Stimulated activated CD8-positive, alpha-beta memory T cell treated with anti-CD3 and anti-CD28 coated beads, Interleukin-4, amount 100 ng/mL, for 48 hours (primary cell): ENCODE data around the gene GCC2.
"Not testable (repeated sequence)": the region's sequence is repeated elsewhere in the genome, so short reads cannot be mapped to it uniquely, and the experiment has no call there.

Experiments
- DNase-seq: peaks from one replicate; pipeline ENCODE4 v3.0.0-alpha.2; 2020

GCC2 gene, protein sequence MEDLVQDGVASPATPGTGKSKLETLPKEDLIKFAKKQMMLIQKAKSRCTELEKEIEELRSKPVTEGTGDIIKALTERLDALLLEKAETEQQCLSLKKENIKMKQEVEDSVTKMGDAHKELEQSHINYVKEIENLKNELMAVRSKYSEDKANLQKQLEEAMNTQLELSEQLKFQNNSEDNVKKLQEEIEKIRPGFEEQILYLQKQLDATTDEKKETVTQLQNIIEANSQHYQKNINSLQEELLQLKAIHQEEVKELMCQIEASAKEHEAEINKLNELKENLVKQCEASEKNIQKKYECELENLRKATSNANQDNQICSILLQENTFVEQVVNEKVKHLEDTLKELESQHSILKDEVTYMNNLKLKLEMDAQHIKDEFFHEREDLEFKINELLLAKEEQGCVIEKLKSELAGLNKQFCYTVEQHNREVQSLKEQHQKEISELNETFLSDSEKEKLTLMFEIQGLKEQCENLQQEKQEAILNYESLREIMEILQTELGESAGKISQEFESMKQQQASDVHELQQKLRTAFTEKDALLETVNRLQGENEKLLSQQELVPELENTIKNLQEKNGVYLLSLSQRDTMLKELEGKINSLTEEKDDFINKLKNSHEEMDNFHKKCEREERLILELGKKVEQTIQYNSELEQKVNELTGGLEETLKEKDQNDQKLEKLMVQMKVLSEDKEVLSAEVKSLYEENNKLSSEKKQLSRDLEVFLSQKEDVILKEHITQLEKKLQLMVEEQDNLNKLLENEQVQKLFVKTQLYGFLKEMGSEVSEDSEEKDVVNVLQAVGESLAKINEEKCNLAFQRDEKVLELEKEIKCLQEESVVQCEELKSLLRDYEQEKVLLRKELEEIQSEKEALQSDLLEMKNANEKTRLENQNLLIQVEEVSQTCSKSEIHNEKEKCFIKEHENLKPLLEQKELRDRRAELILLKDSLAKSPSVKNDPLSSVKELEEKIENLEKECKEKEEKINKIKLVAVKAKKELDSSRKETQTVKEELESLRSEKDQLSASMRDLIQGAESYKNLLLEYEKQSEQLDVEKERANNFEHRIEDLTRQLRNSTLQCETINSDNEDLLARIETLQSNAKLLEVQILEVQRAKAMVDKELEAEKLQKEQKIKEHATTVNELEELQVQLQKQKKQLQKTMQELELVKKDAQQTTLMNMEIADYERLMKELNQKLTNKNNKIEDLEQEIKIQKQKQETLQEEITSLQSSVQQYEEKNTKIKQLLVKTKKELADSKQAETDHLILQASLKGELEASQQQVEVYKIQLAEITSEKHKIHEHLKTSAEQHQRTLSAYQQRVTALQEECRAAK (N-terminal part only)

GRCh38 chr2:108448678-108449409, at the start of gene GCC2:
GCC2 (plus strand) TSS chr2:108449206; CDS start chr2:108449275, 69 bp downstream.
- DNase-seq, result peak; percentile 96

GRCh38 chr2:108399479-108399878, 49.5 kb upstream of the GCC2 start:
- no peak for DNase-seq

DNA sequence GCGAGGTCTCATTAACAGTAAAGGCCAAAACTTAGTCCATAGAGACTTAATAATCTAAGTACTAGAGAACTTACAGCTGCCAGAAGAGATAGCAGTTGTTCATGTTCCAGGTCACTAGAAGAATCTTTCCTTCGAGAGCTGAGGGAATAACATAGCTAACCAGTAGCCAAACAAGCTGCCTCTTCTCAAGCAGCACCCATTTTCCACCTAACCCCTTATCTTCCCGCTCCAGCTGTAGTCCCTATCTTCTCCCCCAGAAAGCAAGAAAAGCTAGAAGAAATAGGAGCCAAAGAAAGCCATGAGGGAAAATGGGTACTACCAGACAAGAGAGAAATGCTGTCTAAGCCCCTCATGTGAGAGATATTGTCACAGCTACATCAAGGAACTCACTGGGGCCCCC, 47.2 kb upstream of the GCC2 start:
- DNase-seq, result no peak

DNA sequence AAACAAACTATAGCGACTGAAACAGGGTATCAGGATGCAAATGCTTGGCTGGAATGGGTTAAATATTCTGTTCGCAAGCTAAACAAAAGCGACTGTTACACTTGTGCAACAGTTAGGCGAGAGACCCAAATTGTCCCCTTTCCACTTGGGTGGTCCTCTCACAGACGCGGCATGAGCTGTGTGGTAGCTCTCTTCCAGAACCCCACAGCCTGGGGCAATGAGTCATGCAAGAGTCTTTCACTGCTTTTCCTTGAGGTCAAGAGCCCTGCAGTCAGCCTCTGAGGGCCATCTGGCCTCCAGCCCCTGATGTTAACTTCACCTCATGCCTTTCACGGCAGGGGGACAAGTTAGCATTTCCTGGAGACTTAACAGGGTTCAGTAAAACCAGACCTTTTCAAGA, 45.5 kb upstream of the GCC2 start:
- DNase-seq, result no peak

DNA sequence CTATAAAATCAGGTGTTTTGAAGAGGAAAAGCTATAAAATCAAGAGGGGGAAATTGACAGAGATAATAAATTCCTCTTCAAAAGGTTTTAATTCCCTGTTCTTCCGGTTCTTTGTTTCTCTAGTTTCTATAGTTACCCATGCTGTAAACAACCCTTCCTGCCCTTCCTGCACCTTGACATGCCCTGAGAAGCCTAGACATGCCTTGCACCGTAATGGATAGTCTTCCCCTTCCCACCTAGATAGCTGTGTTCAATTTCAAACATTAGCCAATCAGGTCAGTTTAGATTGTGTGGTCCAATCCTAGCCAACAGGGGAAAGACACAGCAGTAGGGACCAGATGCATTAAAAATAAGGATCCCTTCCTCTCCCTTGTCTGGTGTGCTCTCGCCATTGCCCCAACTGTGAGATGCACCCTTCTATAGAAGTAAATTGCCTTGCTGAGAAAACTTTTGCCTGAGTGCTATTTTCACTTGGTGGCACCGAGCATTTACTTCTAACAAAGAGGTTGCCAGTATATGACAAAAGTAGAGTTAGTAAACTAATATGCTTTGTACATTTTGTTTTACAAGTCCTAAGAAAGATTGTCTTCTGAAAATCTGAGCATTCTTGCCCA, 44.1 kb upstream of the GCC2 start:
- no peak for DNase-seq

GRCh38 chr2:108407864-108408729, 40.9 kb upstream of the GCC2 start:
- no peak for DNase-seq

DNA sequence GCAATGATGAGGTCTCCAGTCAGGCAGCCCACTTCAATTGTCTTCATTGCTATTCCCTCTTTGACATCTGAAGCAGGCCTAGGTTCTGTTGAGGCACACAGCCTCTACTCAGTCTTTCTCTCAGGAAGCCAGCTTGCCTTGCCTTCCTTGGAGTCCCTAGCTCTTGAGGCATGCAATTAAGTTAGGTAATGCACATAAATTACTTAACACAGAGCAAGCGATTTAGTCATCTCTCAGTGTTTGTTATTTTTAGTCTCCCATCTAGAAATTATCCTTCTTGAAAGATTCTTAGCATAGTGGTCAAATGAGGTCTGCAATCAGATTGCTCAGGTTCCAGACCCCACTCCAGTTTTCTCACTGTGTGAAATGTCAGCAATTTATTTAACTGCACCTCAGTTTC, 39.2 kb upstream of the GCC2 start:
- no peak for DNase-seq

DNA sequence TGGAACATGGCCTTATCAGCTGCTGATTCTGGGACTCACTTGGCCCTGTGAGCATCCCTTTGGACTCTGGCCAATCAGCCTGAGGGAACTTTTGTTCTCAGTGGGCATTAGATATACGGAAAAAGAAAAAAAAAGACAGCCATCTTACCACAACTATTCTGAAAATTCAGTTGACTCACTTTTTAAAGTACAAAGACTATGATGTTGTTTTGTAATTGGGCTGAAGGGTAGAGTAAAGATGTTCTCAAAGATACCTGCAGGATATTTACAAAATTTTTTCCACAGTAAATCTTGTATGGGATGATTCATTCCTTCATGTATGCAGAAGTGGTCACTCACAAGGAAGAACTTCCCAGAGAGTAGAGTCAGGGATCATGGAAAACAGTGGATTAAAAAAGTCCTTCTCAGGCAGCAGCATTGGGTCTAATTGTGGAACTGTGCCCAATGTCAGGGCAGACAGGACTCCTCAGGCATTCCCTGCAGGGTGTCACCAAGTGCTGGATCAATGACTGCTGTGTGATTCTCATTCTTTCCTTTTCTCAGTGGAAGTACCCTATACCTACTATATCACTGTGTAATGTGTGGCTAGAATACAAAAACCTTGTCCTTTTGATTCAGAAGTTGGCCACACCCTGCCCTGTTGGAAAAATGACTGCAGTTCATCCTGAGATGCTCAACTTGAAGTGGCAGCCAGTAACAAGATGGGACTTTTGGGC, 35.9 kb upstream of the GCC2 start:
- DNase-seq, result no peak

GRCh38 chr2:108413711-108414095, 35.3 kb upstream of the GCC2 start:
- no peak for DNase-seq

DNA sequence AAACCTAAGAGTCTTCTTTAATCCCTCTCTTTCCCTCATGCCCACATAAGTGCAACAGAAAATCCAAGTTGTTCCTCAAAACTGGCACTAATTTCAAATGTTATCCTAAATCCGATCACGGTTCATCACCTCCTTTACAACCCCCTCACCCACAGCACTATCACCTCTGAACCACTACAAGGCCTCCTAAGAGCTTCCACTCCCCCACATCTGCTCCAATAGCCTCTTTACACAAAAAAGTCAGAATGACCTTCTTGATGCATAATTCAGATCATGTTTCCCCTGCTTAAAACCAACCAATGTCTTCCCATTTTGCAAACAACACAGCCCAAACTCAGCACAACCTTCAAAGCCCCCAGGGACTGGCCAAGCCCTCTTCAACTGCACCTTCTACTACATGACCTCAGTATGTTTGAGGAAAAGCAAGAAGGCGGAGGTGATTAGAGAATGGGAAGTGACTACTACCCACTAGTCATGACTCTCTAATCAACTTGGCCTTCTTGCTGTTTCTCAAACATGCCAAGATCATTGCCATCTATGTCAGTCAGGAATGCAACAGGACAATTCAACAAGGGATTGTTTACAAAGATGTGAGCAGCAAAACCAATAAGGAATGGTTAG, 34.6 kb upstream of the GCC2 start:
- DNase-seq, result no peak

DNA sequence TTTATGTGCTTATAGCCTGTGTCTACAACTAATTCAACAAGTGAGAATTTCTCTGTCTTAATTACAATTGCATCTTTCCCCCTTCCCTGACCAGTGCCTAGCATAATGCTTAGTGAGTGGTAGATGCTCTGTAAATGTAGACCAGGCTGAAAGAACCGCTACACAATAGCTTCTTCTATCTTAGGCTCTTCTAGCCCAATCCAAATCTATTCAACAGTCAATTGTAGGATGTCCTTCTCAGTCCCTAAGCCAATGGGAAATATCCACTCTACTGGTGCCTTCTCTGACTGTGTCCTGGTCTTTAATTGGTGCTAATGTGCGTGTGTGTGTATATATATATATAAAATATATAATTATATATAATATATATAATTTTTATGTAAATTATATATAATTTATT, 34.1 kb upstream of the GCC2 start:
- DNase-seq, result no peak

- DNase-seq, result no peak
Observed at GRCh38 chr2:108417254-108417653, 31.8 kb upstream of the GCC2 start.

DNA sequence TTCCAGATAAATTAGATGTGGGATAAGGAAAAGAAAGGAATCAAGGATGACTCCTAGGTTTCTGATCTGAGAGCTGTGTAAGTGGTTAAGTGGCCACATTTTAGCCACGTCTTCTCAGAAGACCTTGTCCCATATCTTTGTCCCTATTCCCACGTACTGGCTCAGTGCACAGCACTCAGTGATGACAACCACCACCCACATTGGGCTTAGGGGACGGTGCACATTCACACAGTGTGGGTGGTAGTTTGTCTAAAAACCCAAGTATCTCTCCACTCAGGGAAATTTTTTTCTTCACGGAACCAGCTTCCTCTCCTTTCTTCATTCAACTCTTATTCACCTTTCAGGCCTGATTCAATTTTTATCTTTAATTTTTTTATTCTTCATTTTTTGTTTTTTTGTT, 30.6 kb upstream of the GCC2 start:
- DNase-seq, result no peak

- no peak for DNase-seq
Observed at GRCh38 chr2:108423067-108423466, 25.9 kb upstream of the GCC2 start.

GRCh38 chr2:108423502-108424251, 25.3 kb upstream of the GCC2 start:
- no peak for DNase-seq

GRCh38 chr2:108428286-108429009, 20.6 kb upstream of the GCC2 start:
- no peak for DNase-seq

- not testable (repeated sequence) for DNase-seq
Observed at GRCh38 chr2:108435578-108435977, 13.4 kb upstream of the GCC2 start.

GRCh38 chr2:108436976-108437375, 12.0 kb upstream of the GCC2 start:
- no peak for DNase-seq
